Endothelial cell (in vitro differentiated cells): ENCODE measurements around the gene CUX1. TPM values are rescaled to one million over a fixed set of nuclear protein-coding genes. Genes with fewer than 3 reads are reported as not detected.
"Not testable (repeated sequence)": the region's sequence is repeated elsewhere in the genome, so short reads cannot be mapped to it uniquely, and the experiment has no call there.

Source experiments
- DNase-seq: peaks from one replicate; pipeline ENCODE4 v3.0.0; 2021; ENCODE audit warnings: low spot score
- H3K27ac Mint-ChIP-seq: one replicate; pipeline ENCODE4 v1.8.0; 2021; ENCODE audit warnings: mixed read lengths, inconsistent platforms; ENCODE audit not compliant: unreplicated experiment
- H3K27me3 Mint-ChIP-seq: one replicate; pipeline ENCODE4 v1.8.0; 2021; ENCODE audit warnings: mild to moderate bottlenecking, moderate library complexity, mixed read lengths, inconsistent platforms; ENCODE audit not compliant: unreplicated experiment
- H3K36me3 Mint-ChIP-seq: one replicate; pipeline ENCODE4 v1.8.0; 2021; ENCODE audit warnings: mild to moderate bottlenecking, low read depth, mixed read lengths, inconsistent platforms; ENCODE audit not compliant: unreplicated experiment
- H3K4me1 Mint-ChIP-seq: one replicate; pipeline ENCODE4 v1.8.0; 2021; ENCODE audit warnings: mild to moderate bottlenecking, mixed read lengths, inconsistent platforms; ENCODE audit not compliant: unreplicated experiment
- H3K4me3 Mint-ChIP-seq: one replicate; pipeline ENCODE4 v1.8.0; 2021; ENCODE audit warnings: mild to moderate bottlenecking, mixed read lengths, inconsistent platforms; ENCODE audit not compliant: unreplicated experiment
- H3K9me3 Mint-ChIP-seq: one replicate; pipeline ENCODE4 v1.8.0; 2021; ENCODE audit warnings: mixed read lengths, inconsistent platforms; ENCODE audit not compliant: unreplicated experiment
- total RNA-seq: library from RNA; stranded (reverse); fragmentation: NEBNext Ultra II Directional; extraction: Animal tissue kit (Norgen Biotek cat#: 25700); gene quantifications from one replicate; pipeline ENCODE4 v1.2.1, GENCODE V29; 2021; ENCODE audit not compliant: unreplicated experiment
- TF ChIP-seq, protein P1 (sequence below): fragments of 200-600 bp; sonication (generic); IDR thresholded peaks from one replicate; pipeline ENCODE4 v1.5.0; 2021; ENCODE audit warnings: antibody characterized with exemption; ENCODE audit not compliant: unreplicated experiment

The CUX1 gene
- total RNA-seq, 1 donor from 2014 or later: 43.7 TPM

DNA sequence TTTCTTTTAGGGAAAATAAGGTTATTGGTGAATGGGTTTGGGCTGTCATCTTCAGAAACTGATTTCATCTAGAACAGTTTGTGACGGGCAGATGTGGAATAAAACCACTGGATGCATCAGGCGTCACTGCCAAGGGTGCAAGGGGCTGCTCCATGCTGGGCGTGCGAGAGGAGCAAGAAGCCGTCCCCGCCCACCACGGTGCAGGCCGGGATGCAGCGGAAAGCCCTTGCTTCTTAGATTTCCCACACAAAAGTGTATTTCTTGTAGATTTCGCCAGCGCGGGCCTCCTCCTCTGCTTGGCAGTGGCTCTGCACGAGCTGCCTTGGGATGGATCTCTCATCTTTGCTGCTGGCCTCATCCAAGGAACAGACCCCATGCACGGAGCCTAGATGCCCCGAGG lies 189.3 kb downstream of the CUX1 start:
- no peaks in the 10 kb centered on the region for H3K9me3 Mint-ChIP-seq
- peaks cover 4% of the 10 kb centered on the region for H3K36me3 Mint-ChIP-seq
- DNase-seq: no peak
- peaks cover 11% of the 10 kb centered on the region for H3K27me3 Mint-ChIP-seq
- TF ChIP-seq, protein P1, sequence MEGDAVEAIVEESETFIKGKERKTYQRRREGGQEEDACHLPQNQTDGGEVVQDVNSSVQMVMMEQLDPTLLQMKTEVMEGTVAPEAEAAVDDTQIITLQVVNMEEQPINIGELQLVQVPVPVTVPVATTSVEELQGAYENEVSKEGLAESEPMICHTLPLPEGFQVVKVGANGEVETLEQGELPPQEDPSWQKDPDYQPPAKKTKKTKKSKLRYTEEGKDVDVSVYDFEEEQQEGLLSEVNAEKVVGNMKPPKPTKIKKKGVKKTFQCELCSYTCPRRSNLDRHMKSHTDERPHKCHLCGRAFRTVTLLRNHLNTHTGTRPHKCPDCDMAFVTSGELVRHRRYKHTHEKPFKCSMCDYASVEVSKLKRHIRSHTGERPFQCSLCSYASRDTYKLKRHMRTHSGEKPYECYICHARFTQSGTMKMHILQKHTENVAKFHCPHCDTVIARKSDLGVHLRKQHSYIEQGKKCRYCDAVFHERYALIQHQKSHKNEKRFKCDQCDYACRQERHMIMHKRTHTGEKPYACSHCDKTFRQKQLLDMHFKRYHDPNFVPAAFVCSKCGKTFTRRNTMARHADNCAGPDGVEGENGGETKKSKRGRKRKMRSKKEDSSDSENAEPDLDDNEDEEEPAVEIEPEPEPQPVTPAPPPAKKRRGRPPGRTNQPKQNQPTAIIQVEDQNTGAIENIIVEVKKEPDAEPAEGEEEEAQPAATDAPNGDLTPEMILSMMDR: no peak
- H3K4me1 Mint-ChIP-seq: peaks cover 12% of the 10 kb centered on the region
- H3K27ac Mint-ChIP-seq: no peak overlapping the region
- H3K4me3 Mint-ChIP-seq: no peak overlapping the region

DNA sequence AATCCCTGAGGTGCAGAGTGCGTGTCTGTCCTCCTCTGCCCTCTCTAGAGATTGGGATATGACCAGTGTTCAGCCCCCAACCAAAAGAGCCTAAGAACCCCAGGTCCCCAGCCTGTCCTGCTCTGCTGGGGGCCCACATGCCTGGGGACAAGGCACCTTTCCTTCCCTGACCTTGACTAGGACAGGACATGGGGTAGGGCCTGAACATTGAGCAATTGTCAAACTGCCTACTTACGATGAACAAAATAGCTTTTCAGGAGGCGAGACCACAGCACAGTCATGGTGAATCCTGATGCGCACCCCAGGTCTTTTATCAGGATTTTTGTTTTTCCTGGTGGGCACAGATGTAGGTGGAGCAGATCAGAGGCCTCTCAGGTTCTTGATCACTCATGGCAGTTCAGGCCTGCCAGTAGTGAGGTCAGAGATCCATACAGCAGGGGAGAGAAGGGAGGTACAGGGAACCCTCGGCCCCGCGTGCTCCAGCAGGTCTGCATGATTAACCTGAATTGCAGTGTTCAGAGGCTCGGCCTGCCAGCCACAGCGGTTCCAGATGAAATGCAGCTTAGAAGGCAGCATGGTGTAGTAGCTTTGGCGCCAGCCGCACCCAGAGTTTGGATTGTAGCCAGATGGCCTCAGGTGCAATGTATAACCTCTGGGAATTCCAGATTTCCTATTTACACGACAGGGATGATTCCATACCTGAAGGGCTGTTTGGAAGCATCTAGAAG lies 191.3 kb downstream of the CUX1 start:
- H3K4me3 Mint-ChIP-seq: no peak overlapping the region

DNA sequence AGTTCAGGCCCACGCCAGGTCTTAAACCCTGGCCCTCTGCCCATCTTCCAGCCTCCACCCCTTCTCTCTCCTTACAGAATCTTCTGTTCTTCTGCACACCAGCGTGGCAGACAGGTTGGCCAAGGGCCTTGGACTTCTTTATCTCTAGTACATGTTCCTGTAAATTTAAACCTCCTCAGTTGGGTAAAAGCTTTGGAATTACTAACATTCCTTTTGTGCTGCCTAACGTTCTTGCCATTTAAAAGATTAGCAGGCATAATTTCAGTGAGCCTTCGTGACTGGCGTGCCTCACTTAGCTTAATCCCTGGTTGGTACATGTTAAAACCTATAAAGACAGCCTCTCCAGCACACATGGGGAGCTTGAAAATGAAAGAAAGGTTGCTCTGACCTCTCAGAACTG lies 192.2 kb downstream of the CUX1 start:
- H3K9me3 Mint-ChIP-seq: no peaks in the 10 kb centered on the region
- no peak overlapping the region for H3K27ac Mint-ChIP-seq
- TF ChIP-seq, protein P1: no peak
- peaks cover 4% of the 10 kb centered on the region for H3K36me3 Mint-ChIP-seq
- DNase-seq: no peak
- peaks cover 10% of the 10 kb centered on the region for H3K27me3 Mint-ChIP-seq
- peaks cover 4% of the 10 kb centered on the region for H3K4me1 Mint-ChIP-seq
- no peak overlapping the region for H3K4me3 Mint-ChIP-seq

More for the DNA sequence above, 191.3 kb downstream of the CUX1 start:
- no peak for DNase-seq
- peaks cover 4% of the 10 kb centered on the region for H3K4me1 Mint-ChIP-seq
- H3K36me3 Mint-ChIP-seq: peaks cover 4% of the 10 kb centered on the region
- H3K27ac Mint-ChIP-seq: peak overlapping the region; percentile 18
- TF ChIP-seq, protein P1: no peak
- no peaks in the 10 kb centered on the region for H3K9me3 Mint-ChIP-seq
- H3K27me3 Mint-ChIP-seq: peaks cover 10% of the 10 kb centered on the region

DNA sequence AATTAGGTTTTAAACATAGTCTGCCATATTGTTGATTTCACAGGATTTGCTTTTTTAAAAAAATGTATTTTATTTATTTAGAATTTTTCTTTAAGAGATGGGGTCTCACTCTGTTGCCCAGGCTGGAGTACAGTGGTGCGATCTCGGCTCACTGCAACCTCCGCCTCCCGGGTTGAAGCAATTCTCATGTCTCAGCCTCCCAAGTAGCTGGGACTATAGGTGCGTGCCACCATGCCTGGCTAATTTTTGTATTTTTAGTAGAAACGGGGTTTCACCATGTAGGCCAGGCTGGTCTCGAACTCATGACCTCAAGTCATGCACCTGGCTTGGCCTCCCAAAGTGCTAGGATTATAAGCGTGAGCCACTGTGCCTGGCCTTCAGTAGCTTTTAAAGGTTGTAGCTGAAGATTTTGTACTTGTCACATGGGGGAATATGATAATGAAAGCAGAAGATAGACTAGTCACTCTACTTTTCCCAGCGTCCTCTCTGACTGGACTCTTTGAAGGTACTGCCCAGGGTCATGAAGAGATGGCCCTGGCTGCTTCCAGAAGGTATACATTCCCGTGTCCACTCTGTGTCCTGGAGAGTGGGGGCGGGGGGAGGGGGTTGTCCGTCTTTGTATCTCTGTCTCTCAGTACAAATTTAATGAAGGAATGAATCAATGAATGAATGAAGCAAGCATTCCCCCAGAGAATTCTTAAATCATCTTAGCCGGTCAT lies 194.8 kb downstream of the CUX1 start:
- not testable (repeated sequence) for H3K9me3 Mint-ChIP-seq, H3K27ac Mint-ChIP-seq, H3K36me3 Mint-ChIP-seq, H3K4me1 Mint-ChIP-seq, H3K4me3 Mint-ChIP-seq, H3K27me3 Mint-ChIP-seq, DNase-seq

DNA sequence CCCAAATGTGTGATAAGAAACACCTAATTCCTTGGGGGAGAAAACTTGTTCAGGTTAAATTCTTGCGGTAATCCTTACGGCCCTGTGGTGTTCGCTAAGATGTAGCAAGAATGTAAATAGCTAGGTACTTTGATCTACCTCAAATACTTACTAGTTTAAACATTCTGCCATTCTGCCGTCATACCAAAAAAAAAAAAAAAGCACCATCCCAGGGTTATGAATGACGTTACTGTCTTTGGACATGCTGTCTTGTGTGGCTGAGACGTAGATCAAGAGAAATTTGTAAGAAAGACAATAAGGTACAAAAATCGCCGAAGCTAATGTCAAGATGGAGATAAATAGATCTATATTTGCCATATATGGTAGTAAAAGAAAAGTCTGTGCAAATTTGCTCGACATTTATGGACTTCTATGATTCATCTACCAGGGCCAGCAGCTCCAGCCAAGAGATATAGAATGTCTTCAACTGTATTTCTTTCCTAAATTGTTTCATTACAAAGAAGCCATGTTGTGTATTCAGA lies 195.6 kb downstream of the CUX1 start:
- H3K4me3 Mint-ChIP-seq: no peak overlapping the region
- H3K27ac Mint-ChIP-seq: no peak overlapping the region
- no peak for DNase-seq
- H3K4me1 Mint-ChIP-seq: peaks cover 4% of the 10 kb centered on the region
- peaks cover 4% of the 10 kb centered on the region for H3K36me3 Mint-ChIP-seq
- TF ChIP-seq, protein P1: no peak
- peaks cover 4% of the 10 kb centered on the region for H3K27me3 Mint-ChIP-seq
- no peaks in the 10 kb centered on the region for H3K9me3 Mint-ChIP-seq
